Type B pancreatic cell (in vitro differentiated cells): Measurements from ENCODE around the gene TASP1. TPM values are rescaled to one million over a fixed set of nuclear protein-coding genes. Genes with fewer than 3 reads are reported as not detected.

Experiments used
- DNase-seq: peaks from one replicate; pipeline ENCODE4 v3.0.0; 2021; ENCODE audit warnings: mixed read lengths; ENCODE audit not compliant: unreplicated experiment; ENCODE audit errors: extremely low spot score
- H3K27ac Mint-ChIP-seq: 2 replicates; pipeline ENCODE4 v1.8.0; 2021; ENCODE audit warnings: mild to moderate bottlenecking, mixed read lengths
- H3K27me3 Mint-ChIP-seq: 2 replicates; pipeline ENCODE4 v1.8.0; 2021; ENCODE audit warnings: mixed read lengths
- H3K36me3 Mint-ChIP-seq: 2 replicates; pipeline ENCODE4 v1.8.0; 2021; ENCODE audit warnings: mixed read lengths
- H3K4me1 Mint-ChIP-seq: one replicate; pipeline ENCODE4 v1.8.0; 2021; ENCODE audit warnings: mixed read lengths; ENCODE audit not compliant: unreplicated experiment
- H3K4me3 Mint-ChIP-seq: 2 replicates; pipeline ENCODE4 v1.8.0; 2021; ENCODE audit warnings: mild to moderate bottlenecking, mixed read lengths
- H3K9me3 Mint-ChIP-seq: 2 replicates; pipeline ENCODE4 v1.8.0; 2021; ENCODE audit warnings: mixed read lengths
- total RNA-seq: library from RNA; stranded (reverse); gene quantifications from 2 replicates; pipeline ENCODE4 v1.2.1, GENCODE V29; 2021; ENCODE audit warnings: low replicate concordance
- TF ChIP-seq, protein P1 (sequence below): fragments of 200-600 bp; sonication (generic); conservative IDR thresholded peaks from 2 replicates; pipeline ENCODE4 v1.5.0; 2021; ENCODE audit warnings: antibody characterized with exemption, mild to moderate bottlenecking

TASP1 gene
- total RNA-seq, 1 donor from 2014 or later, result 16.7 TPM

DNA sequence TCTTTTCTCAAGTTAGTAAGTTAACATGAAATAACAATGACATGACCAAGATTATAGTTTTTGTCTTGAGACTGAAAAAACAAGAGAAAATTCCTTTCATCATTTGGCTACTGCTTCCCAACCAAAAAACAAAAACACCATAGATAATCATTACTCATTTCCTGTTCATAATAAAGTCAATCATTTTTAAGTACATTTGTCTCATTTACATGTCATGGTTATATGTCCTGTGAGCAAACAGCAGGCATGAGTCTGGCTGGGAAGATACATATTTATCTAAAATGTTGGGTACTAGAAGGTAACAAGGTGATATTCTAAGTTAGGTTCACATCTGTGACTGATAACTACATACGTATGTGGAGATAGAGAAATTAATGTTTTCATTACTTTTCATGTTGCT, 237.1 kb downstream of the TASP1 start:
- H3K36me3 Mint-ChIP-seq, result peaks cover 6% of the 10 kb centered on the region
- no peak for DNase-seq
- no peaks in the 10 kb centered on the region for H3K4me1 Mint-ChIP-seq
- H3K27me3 Mint-ChIP-seq, result no peaks in the 10 kb centered on the region
- H3K4me3 Mint-ChIP-seq, result no peak overlapping the region
- TF ChIP-seq, protein P1, sequence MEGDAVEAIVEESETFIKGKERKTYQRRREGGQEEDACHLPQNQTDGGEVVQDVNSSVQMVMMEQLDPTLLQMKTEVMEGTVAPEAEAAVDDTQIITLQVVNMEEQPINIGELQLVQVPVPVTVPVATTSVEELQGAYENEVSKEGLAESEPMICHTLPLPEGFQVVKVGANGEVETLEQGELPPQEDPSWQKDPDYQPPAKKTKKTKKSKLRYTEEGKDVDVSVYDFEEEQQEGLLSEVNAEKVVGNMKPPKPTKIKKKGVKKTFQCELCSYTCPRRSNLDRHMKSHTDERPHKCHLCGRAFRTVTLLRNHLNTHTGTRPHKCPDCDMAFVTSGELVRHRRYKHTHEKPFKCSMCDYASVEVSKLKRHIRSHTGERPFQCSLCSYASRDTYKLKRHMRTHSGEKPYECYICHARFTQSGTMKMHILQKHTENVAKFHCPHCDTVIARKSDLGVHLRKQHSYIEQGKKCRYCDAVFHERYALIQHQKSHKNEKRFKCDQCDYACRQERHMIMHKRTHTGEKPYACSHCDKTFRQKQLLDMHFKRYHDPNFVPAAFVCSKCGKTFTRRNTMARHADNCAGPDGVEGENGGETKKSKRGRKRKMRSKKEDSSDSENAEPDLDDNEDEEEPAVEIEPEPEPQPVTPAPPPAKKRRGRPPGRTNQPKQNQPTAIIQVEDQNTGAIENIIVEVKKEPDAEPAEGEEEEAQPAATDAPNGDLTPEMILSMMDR, result no peak
- H3K27ac Mint-ChIP-seq, result no peak overlapping the region
- no peaks in the 10 kb centered on the region for H3K9me3 Mint-ChIP-seq

DNA sequence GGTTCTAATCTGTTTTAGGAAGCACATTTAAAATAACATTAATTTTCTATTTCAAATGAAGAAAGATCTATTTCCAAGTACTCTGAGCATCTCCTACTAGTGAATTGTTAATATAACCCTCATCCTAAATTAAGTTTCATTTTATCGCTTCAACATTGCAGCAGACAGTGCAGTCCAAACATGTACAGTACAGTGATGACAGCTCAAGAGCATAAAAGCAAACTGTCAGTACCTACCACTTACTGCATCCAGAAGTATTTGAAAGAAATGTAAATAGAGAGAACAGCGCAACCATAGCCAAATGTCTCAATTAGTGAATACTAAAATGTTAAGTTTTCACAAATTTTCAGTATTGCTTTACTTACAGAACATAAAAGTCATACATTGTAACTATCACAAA, 238.3 kb downstream of the TASP1 start:
- Mint-ChIP-seq H3K9me3 (no peaks in the 10 kb centered on the region), H3K4me1 (no peaks in the 10 kb centered on the region), H3K27me3 (no peaks in the 10 kb centered on the region), H3K36me3 (peaks cover 6% of the 10 kb centered on the region), H3K4me3 (no peak overlapping the region), H3K27ac (no peak overlapping the region)
- no peak for DNase-seq
- TF ChIP-seq, protein P1, result no peak

DNA sequence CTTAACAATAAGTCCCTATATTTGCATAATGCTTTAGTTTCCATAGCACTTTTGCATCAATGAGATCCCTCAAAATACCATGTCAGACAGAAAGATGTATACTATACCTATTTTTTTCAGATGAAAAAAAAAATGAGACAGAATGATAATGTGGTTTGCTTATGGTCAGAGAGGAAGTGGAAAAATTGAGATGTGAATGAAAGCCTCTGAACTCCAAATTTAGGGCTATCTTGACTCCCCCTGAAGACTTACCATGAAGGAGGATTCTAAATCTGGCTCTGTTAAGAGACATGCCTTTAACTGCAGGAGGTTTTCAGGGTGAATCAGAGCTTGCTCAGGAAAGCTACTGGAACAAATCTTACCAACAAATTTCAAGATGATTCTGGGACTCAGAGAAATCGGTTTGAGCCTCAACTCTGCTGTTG, 241.4 kb downstream of the TASP1 start:
- Mint-ChIP-seq H3K9me3 (no peaks in the 10 kb centered on the region), H3K27ac (no peak overlapping the region), H3K4me1 (no peaks in the 10 kb centered on the region), H3K4me3 (no peak overlapping the region), H3K36me3 (peaks cover 8% of the 10 kb centered on the region), H3K27me3 (no peaks in the 10 kb centered on the region)
- TF ChIP-seq, protein P1, result no peak
- no peak for DNase-seq

DNA sequence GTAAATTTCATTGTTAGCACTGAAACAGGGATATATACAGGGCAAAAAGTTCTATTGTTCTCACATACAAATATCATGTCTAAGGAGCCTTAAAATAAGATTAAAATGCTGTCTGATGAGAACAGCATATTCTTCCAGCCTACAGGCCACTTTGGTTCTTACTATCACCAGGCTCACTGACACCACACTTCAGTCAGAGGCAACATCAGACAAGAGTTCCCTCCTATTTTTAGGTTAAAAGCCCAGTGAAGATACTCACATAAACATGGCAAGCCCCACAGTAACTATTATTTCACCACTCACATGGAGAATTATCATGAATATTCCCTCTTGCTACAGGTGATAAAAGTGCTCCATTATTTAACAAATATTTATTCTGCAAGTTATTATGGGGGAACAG, 241.9 kb downstream of the TASP1 start:
- TF ChIP-seq, protein P1, result no peak
- Mint-ChIP-seq H3K4me1 (no peaks in the 10 kb centered on the region), H3K36me3 (peaks cover 8% of the 10 kb centered on the region), H3K4me3 (no peak overlapping the region), H3K27ac (no peak overlapping the region), H3K27me3 (no peaks in the 10 kb centered on the region), H3K9me3 (no peaks in the 10 kb centered on the region)
- DNase-seq, result no peak

DNA sequence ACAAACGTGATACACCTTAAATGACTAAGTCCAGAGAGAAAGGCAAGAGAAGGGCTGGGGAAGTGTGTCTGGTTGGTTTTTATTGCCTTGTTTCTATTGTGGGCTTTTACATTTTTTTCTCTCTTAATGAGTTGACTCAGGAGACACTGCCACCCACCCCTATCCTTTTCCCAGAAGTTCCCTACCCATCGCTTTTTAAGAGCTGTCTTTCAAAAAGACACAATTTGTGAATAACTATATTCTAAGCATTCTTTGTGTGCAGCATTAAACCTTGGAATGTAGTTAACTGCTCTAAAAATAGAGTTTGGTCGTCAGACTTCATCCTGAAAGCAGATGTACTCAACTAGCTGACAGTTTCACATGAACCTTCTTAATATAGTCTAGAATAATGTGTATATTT, 242.7 kb downstream of the TASP1 start:
- Mint-ChIP-seq H3K36me3 (peaks cover 13% of the 10 kb centered on the region), H3K27me3 (no peaks in the 10 kb centered on the region), H3K4me1 (no peaks in the 10 kb centered on the region), H3K27ac (no peak overlapping the region), H3K4me3 (no peak overlapping the region), H3K9me3 (no peaks in the 10 kb centered on the region)
- no peak for DNase-seq
- TF ChIP-seq, protein P1, result no peak

DNA sequence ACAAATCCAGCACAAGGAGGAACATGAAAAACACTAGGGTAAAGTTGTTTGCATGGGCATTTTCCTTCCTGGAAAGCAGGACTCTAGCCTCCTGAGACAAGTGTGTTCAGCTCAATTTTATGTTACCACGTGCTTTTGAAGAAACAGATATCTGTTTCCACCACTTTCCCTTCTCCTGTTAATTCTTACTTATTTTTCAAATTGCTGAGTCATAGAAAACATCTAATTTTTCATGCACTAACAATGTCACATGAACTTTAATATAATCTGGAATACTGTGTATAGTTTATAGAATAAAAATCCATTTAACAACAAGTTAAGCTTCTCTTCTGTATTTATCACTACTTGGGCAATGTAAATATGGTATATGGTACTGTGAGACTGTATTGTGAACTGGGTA, 243.5 kb downstream of the TASP1 start:
- Mint-ChIP-seq H3K4me3 (no peak overlapping the region), H3K27ac (no peak overlapping the region), H3K4me1 (no peaks in the 10 kb centered on the region), H3K9me3 (no peaks in the 10 kb centered on the region), H3K27me3 (no peaks in the 10 kb centered on the region), H3K36me3 (peaks cover 13% of the 10 kb centered on the region)
- no peak for DNase-seq
- TF ChIP-seq, protein P1, result no peak
